Measurements from ENCODE around the gene NPRL2.

DNA sequence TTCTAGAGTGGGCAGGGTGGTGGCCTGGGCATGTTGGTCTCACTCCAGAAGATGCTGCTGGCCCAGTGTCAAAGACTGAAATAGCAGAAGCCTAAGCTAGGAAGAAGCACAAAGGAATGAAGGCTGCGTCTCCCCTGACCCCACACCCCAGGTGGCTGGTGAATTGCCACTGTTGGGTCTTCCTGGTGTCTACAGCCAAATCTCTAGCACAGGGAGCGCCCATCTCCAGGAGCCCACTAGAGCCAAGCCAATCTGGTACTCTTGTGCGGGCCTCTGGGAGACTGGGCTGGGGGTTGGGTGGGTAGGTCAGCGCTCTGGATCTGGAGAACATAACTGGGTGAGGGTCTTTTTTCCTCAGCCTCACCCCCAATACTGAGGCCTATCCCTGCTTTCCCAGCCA, 23.4 kb downstream of the NPRL2 start:
- TF ChIP-seq RAD21 (IDR thresholded peaks at IDR 0.05; ENCODE audit: low read depth) (no peak), YY1 (IDR thresholded peaks at IDR 0.05; ENCODE audit: low read depth) (no peak), EP300 (IDR thresholded peaks at IDR 0.05; ENCODE audit: borderline replicate concordance) (no peak), TAF1 (IDR thresholded peaks at IDR 0.05; ENCODE audit: low read depth) (no peak), TCF12 (IDR thresholded peaks at IDR 0.05; ENCODE audit: low read depth) (no peak), CREB1 (IDR thresholded peaks at IDR 0.05; ENCODE audit: low read depth) (no peak), CEBPB (IDR thresholded peaks at IDR 0.05) (no peak), EGR1 (IDR thresholded peaks at IDR 0.05) (no peak), FOXM1 (IDR thresholded peaks at IDR 0.05; ENCODE audit: borderline replicate concordance, low read depth) (no peak), NFIC (IDR thresholded peaks at IDR 0.05) (no peak)
- TF ChIP-seq, protein P1, sequence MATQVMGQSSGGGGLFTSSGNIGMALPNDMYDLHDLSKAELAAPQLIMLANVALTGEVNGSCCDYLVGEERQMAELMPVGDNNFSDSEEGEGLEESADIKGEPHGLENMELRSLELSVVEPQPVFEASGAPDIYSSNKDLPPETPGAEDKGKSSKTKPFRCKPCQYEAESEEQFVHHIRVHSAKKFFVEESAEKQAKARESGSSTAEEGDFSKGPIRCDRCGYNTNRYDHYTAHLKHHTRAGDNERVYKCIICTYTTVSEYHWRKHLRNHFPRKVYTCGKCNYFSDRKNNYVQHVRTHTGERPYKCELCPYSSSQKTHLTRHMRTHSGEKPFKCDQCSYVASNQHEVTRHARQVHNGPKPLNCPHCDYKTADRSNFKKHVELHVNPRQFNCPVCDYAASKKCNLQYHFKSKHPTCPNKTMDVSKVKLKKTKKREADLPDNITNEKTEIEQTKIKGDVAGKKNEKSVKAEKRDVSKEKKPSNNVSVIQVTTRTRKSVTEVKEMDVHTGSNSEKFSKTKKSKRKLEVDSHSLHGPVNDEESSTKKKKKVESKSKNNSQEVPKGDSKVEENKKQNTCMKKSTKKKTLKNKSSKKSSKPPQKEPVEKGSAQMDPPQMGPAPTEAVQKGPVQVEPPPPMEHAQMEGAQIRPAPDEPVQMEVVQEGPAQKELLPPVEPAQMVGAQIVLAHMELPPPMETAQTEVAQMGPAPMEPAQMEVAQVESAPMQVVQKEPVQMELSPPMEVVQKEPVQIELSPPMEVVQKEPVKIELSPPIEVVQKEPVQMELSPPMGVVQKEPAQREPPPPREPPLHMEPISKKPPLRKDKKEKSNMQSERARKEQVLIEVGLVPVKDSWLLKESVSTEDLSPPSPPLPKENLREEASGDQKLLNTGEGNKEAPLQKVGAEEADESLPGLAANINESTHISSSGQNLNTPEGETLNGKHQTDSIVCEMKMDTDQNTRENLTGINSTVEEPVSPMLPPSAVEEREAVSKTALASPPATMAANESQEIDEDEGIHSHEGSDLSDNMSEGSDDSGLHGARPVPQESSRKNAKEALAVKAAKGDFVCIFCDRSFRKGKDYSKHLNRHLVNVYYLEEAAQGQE (IDR thresholded peaks at IDR 0.05; ENCODE audit: low read depth): no peak
- TF ChIP-seq, protein P2, sequence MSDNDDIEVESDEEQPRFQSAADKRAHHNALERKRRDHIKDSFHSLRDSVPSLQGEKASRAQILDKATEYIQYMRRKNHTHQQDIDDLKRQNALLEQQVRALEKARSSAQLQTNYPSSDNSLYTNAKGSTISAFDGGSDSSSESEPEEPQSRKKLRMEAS (IDR thresholded peaks at IDR 0.05): no peak

Data from Ishikawa (cell line).